GM18520 (cell line): ENCODE results near the gene S100B.

Experiments
- ATAC-seq: cut with Tn5 transposase; IDR thresholded peaks from one replicate; pipeline ENCODE4 v1.9.1; 2021; ENCODE audit not compliant: unreplicated experiment

Gene S100B

DNA sequence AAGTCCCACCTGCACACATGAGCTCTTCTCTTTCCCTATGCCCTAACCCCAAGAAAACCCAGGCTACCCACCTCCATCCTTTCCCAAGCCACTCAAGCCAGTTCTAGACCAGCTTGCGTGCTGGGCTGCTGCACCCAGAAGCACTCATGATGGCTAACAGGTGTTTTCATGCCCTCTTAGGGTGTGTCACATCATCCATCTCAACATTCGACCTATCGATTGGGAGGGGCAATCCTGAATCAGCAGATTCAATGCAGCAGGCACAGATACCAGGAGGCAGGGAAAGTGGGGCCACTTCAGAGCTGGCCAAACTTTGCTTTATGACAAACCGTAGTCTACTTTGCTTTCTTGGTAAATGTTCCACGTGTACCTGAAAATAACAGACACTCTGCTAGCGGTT lies 24.0 kb upstream of the S100B start:
- no peak for ATAC-seq

DNA sequence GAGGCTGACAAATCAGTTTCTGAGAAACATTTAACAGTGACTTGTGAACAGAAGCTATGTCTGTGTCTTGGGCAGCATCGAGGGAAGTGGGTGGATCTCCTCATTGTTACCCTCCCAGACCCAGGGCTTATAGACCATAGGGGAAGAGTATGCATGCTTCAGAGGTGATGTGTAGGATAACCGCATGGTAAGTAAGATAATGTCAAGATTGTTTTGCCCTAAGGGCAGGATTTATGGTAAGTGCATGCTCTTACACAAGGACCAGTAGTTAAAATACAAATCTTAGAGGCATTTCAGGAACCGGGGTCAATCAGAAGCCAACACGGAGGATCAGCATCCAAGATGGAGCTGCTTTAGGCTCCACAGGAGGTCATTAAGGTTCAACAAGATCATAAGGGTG lies 22.8 kb upstream of the S100B start:
- ATAC-seq = no peak

DNA sequence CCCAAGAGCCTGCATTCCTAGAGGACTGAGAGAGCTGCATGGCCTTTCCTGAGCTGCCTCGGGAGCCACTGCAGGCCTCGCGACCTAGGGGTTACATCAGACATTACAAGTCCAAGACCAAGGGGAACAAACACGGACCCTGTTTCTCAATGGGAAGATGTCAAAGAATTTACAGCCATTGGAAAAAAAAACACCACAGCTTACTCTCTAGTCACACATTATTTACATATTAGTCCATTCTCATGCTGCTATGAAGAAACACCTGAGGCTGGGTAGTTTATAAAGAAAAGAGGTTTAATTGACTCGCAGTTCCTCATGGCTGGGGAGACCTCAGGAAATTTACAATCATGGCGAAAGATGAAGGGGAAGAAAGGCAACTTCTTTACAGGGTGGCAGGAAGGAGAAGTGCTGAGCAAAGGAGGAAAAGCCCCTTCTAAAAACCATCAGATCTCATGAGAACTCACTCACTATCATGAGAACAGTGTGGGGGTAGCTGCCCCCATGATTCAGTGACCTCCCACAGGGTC lies 22.2 kb upstream of the S100B start:
- no peak for ATAC-seq

DNA sequence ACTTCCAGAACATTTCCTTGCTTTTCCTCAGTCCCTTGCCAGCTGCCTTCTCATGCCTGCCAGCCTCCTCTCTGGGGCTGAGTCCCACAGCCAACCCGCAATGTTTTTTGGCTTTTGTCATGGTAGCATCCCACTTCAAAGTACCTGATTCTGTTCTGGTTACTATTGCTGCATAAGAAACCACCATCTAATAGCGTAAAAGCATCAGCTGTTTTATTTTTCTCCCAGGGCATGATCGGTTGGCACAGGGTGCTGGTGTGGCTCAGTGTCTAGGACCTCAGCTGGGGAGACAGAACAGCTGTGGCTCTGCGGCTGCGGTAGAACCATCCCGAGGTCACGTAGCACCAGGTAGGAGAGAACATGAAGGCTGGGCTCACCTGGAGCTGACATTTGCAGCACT lies 21.7 kb upstream of the S100B start:
- ATAC-seq = no peak

DNA sequence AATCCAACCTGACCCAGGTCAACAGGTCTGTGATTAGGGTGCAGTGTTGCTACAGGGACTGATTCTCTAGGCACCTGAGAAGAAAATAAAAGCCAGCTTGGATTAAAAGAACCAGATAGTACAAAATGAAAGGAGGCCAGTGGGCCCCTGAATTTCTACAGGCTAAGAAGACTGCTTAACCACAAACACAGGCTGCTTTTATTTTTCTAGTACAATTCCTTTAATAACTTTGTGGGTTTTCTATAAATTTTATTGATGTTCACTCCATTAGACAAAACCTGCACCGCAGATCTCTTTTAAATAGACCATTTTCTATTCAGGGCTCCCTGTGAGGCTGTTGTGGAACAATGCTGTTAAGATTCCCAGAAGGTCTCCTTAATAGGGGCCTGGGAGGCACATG lies 20.9 kb upstream of the S100B start:
- no peak for ATAC-seq

DNA sequence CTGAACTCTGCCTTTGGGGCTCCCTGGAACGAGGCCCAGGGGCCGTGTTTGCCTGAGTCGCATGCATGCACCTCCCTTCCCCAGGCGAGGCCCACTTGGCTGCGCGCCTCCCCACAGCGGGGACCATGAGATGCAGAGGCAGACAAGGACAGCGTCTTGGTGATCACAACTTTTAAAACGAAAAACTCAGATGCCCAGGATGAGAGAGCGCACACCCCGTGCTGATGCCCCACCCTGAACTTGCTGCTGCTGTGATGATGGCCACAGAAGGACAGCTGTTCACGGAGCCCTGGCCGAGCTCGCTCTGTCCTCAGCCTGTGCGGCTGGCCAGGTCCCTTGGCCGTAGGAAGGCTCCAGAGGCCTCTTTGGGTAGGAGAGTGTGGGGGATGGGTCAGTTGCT lies 19.2 kb upstream of the S100B start:
- ATAC-seq = no peak

DNA sequence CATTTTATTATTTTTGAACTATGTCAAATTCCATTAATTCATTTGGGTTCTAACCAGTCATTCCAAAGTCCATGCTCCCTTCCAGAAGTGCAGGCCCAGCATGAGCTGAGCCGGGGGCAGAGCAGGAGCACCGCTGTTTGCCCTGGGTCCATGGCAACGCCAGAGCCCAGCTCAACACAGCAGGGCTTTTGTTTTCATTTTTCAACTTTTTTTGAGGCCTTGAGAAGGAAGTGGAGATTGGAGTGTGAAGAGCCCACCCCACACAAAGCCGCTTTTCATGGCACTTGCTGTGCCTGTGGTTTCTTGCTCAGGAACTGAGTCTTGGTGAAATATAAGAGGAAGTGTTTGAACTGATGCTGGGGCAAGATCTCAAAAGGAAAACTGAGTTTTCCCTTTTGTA lies 17.3 kb upstream of the S100B start:
- no peak for ATAC-seq

DNA sequence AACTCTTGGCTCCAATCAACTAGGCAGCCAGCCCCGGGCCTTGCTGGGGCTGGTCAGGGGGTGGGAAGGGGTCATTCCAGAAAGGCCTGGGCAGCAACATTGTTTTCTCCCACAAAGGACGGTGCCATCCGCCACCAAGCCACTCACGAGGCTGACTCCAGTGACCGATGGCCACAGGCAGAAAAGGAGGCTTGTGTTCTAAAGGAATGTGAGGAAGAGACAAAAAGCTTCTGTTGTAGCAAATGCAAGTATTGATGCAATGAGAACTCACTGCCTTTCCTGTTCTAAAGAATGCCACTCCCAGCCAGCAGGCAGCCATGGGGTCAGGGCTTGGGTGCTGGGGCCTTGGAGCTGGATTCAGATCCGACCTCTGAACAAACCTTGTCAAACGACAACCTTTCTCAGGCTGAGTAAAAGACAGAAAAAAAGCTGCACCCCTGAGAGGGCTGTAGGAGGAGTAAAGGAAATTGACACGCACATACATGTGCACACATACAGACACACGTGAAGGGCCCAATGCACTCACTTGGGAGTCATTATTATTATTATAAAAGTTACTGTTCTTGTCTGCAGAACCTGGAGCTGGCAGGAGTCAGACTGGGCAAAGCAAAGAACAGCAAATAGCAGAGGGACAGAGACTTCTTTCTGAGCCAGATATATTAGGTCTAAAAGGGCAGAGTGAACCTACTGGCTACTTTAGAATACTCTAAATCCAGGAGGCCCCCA lies 16.7 kb upstream of the S100B start:
- ATAC-seq = no peak

DNA sequence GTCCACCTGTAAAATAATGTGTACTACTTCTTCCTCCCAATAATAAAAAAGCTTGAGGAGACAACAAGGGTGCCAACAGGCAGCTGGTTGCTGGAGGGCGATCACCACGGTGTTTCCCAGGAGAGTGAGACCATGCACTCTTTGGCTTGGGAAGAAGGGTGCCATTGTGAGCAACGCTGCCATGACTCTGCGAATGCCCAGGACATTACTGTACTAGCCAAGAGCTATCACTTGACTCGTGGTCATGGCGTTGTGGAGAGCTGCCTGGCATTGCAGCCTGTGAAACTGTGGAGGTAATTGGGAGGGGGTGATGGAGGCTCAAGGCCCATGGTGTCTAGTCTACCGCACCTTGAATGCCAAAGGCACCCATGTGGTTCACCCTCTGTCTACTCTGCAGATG lies 16.0 kb upstream of the S100B start:
- ATAC-seq = no peak

DNA sequence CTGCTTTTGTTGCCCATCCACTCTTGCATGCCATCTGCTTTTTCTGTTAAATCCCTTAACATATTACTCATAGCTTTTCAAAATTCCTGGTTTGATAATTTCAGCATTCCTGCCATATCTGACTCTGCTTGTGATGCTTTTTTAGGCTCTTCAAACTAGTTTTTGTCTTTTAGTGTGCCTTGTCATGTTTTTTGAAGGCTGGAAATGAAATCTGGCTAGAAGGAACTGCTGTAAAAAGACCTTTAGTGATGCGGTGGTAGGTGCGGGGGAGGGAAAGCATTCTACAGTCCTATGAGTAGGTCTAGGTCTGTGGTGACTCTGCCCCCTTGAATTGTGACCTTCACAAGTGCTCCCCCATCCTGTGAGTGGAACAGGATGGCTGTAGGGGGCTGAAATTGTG lies 15.0 kb upstream of the S100B start:
- ATAC-seq = no peak

DNA sequence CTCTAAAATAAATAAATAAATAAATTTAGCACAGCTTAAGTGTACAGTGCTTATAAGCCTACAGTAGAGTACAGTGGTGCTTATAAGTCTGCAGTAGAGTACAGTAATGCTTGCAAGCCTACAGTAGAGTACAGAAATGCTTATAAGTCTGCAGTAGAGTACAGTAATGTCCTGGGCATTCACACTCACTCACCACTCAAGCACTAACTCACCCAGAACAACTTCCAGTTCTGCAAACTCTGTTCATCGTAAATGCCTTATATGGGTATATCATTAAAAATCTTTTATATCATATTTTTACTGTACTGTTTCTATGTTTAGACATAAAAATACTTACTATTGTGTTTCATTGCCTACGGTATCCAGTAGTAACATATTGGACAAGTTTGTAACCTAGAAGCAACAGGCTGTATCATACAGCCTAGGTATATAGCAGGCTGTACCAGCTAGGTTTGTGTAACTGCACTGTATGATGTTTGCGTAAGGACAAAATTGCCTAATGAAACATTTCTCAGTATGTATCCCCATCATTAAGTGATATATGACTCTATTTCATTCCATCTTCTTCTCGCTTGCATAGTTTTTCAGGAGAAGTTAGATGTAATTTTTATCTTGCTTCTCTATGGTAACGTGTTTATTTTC lies 14.0 kb upstream of the S100B start:
- no peak for ATAC-seq

DNA sequence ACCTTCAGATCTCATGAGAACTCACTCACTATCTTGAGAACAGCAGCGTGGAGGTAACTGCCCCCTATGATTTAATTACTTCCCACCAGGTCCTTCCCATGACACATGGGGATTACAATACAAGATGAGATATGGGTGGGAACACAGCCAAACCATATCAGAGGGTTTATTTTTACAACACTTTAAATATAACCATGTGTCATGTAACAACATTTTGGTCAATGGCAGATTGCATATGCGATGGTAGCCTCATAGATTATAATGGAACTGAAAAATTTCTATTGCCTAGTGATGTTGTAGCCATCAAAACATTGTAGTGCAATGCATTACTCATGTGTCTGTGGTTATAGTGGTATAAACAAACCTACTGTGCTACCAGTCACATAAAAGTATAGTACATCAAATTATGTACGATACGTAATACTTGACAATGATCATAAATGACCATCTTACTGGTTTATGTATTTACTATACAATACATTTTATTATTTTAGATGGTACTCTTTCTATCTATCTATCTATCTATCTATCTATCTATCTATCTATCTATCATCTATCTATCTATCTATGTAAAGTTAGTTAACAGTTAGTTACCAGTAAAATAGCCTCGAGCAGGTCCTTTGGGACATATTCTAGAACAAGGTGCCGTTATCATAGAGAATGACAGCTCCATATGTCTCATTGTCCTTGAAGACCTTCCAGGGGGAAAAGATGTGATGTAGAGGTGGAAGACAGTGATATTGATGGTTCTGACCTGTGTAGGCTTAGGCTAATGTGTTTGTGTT lies 12.6 kb upstream of the S100B start:
- no peak for ATAC-seq

DNA sequence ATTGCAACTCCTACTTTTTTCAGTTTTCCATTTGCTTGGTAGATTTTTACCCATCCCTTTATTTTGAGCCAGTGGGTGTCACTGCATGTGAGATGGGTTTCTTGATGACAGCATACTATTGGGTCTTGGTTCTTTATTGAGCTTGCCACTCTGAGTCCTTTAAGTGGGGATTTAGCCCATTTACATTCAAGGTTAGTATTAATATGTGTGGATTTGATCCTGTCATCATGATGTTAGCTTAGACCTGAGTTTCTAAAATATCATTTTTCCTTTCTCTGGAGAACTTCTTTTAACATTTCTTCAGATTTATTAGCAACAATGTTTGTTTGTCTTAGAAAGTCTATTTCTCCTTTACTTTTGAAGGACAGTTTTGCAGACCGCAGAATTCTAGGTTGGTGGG lies 11.8 kb upstream of the S100B start:
- no peak for ATAC-seq

DNA sequence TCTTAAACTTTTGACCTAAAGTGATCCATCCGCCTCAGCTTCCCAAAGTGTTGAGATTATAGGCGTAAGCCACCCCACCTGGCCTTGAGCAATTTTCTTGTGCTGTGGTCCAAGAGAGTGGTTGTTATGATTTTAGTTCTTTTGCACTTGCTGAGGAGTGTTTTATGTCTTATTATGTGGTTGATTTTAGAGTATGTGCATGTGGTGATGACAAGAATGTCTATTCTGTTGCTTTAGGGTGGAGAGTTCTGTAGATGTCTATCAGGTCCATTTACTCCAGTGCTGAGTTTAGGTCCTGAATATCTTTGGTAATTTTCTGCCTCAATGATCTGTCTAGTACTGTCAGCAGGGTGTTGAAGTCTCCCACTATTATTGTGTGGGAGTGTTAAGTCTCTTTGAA lies 11.2 kb upstream of the S100B start:
- no peak for ATAC-seq

DNA sequence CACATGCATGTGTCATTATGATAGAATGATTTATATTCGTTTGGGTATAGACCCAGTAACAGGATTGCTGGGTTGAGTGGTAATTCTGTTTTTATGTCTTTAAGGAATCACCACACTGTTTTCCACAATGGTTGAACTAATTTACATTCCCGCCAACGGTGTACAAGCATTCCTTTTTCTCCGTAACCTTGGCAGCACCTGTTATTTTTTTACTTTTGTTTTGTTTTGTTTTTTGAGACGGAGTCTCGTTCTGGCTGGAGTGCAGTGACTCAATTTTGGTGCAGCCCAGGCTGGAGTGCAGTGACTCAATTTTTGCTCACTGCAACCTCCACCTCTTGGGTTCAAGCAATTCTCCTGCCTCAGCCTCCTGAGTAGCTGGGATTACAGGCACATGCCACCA lies 8.5 kb upstream of the S100B start:
- no peak for ATAC-seq

DNA sequence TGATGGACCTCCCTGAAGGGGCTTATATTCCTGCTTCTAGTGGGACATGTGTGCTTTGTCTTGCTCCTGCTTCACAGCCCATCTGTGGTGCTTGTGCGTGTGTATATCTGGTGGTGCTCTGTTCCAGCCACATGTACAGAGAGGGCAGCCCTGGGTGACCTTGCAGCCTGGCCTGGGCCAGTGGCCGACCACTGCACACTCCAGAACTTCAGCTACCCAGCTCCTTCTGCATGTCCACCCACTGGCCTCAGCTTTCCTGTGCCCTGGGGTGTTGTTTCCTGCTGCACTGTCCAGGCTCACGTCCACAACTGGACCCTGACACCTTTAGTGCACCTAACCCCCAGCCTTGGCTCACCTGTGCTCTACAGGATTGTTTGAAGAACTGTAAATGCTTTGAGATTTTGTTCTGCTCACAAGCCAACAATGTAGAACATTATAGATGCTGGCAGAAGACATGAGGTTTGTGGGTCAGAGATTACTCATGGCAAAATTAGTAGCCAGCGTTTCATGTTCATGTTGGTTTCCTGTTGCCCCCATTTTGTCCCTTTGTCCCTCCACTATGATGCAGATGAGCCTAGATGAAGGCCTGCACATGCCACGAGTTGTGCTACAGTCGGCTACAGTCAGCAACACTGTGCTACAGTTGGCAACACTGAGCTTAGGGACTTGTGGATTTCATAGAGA lies 5.3 kb upstream of the S100B start:
- no peak for ATAC-seq

DNA sequence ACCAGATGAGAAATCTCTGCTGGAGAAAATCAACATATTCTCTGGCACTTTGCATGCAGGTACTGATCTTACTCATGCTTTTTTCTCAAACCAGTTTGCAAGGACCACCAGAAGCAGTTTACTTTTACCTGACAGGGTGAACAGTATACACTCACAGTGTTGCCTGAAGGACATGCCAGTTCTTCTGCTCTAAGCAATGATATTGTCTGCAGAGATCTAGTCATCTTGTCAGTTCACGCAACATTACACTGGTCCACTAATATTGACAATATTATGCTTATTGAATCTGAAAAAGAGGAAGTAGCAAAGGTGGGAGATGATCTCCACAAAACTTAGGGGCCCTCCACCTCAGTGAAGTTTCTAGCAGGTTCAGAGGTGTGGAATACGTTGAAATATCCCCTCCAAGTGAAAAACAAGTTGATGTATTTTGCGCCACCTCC lies 3.8 kb upstream of the S100B start:
- ATAC-seq = no peak

DNA sequence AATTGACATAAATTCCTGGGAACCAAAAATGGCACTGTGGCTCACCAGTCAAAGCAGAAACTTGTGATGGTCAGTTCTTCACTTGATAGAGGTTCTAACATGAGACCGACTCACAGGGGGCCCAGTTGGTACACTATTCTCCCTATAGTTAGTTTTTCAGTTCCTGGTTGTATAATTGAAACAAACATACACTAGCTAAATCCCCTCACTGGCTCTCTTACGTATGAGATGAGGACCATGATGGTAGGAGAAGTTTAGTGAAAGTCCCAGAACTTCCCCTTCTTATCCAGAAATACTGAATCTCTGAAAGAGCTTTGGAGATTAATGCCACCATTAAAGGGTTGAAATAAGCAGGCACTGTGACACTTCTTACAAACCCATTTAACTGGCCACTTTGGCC lies 2.8 kb upstream of the S100B start:
- ATAC-seq = no peak

DNA sequence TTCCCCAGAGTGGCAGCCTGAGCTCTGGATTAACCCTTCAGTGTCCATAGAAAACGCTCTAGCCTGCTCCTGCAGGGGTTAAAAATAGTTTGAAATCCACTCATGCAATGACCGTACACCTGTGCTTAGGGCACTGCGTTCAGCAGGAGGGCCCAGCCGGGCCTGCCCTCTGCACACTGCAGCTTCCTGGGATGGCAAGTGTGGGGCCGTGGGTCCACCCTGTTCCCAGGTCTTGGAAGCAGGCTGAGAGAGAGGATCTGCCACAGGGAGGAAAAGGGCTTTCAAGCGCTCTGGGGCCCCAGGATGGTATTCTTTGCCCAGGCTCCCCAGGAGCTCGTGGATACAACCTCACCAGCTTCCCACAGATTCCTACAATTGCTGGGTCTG lies 1.5 kb upstream of the S100B start:
- ATAC-seq = no peak

DNA sequence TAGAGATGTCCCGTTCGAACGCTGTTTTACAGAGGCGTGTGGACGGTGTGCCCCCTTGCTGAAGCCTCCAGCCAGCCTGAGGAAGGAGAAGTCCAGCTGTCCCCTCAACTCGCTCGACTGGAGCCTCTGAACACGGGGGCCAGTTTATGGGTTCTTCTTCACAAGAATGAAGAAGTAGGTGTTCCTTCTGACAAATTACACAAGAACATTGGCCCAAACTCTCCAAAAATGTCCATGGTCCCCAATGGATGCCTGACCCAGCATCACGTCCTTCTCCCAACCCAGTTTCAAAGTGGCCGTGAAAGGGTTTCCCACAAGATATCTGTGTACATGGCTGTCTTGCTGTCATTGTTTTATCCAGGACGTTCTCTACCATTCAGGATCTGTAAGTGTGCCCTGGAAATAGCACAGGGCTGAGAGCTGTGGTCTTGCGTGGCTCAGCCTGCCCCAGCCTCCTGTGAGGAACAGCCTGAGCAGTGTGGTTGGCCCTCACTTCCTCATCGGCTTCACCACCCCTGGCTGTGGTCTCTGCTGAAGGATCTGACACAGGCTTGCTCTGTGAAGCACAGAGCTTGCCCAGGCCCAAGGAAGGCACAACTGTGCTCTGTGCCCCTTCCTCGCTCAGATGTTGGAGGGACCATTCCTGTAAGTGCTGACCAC lies 1.0 kb upstream of the S100B start:
- ATAC-seq = no peak
